ENCODE data around the gene SMAD9. TPM values are rescaled to one million over a fixed set of nuclear protein-coding genes. Genes with fewer than 3 reads are reported as not detected.

The SMAD9 gene
- total RNA-seq, 1 donor from 2014 or later, result 5.0 TPM

- DNase-seq (ENCODE audit: low read depth, low spot score), result peak; percentile 43
Measured at GRCh38 chr13:36818804-36819738, 101.0 kb downstream of the SMAD9 start, which contains the start of gene RFXAP. Gene RFXAP, plus strand, starts transcription at chr13:36819222. Its CDS starts 136 bp downstream, at chr13:36819358.

- DNase-seq (ENCODE audit: low read depth, low spot score), result no peak
Measured at GRCh38 chr13:36817996-36818803, 101.8 kb downstream of the SMAD9 start.

- no peak for DNase-seq (ENCODE audit: low read depth, low spot score)
Measured at GRCh38 chr13:36815062-36815461, 105.0 kb downstream of the SMAD9 start.

- DNase-seq (ENCODE audit: low read depth, low spot score), result no peak
Measured at GRCh38 chr13:36814465-36814864, 105.6 kb downstream of the SMAD9 start.

GRCh38 chr13:36813225-36813624 is 106.8 kb downstream of the SMAD9 start:
- DNase-seq (ENCODE audit: low read depth, low spot score), result no peak

GRCh38 chr13:36807616-36808015 is 112.4 kb downstream of the SMAD9 start:
- DNase-seq (ENCODE audit: low read depth, low spot score), result no peak

GRCh38 chr13:36806102-36806501 is 113.9 kb downstream of the SMAD9 start:
- DNase-seq (ENCODE audit: low read depth, low spot score), result no peak

- no peak for DNase-seq (ENCODE audit: low read depth, low spot score)
Measured at GRCh38 chr13:36804588-36804987, 115.5 kb downstream of the SMAD9 start.

GRCh38 chr13:36801035-36801434 is 119.0 kb downstream of the SMAD9 start:
- DNase-seq (ENCODE audit: low read depth, low spot score), result no peak

GRCh38 chr13:36796052-36796451 is 124.0 kb downstream of the SMAD9 start:
- no peak for DNase-seq (ENCODE audit: low read depth, low spot score)

GRCh38 chr13:36795463-36795862 is 124.6 kb downstream of the SMAD9 start:
- DNase-seq (ENCODE audit: low read depth, low spot score), result no peak

Other genes with a start within 250 kb of the SMAD9 start
- gene SERTM1, start 246.2 kb downstream of the SMAD9 start, total RNA-seq, result 0.20 and 0.49 TPM in 2 replicates
- 1.6 and 1.7 TPM in 2 replicates for gene RFXAP, start 101.0 kb downstream of the SMAD9 start, total RNA-seq
- gene ALG5, start 79.1 kb upstream of the SMAD9 start, total RNA-seq, result 42.1 and 45.4 TPM in 2 replicates
- 43.9 and 54.4 TPM in 2 replicates for gene EXOSC8, start 80.5 kb upstream of the SMAD9 start, total RNA-seq
- 39.8 and 51.4 TPM in 2 replicates for gene SUPT20H, start 139.4 kb upstream of the SMAD9 start, total RNA-seq
- gene CSNK1A1L, start 185.4 kb upstream of the SMAD9 start, total RNA-seq, result not detected in 2 replicates